GM10266 (cell line): ENCODE results near the gene CLCF1.

Experiments
- DNase-seq: peaks from one replicate; pipeline ENCODE4 v3.0.0; 2012; ENCODE audit errors: extremely low spot score
- TF ChIP-seq, protein P1 (sequence below): IDR thresholded peaks from 2 replicates; pipeline ENCODE4 v1.5.1; 2012; ENCODE audit warnings: mild to moderate bottlenecking, low read depth; ENCODE audit not compliant: control insufficient read depth, insufficient read depth; ENCODE audit errors: missing control alignments

The CLCF1 gene

DNA sequence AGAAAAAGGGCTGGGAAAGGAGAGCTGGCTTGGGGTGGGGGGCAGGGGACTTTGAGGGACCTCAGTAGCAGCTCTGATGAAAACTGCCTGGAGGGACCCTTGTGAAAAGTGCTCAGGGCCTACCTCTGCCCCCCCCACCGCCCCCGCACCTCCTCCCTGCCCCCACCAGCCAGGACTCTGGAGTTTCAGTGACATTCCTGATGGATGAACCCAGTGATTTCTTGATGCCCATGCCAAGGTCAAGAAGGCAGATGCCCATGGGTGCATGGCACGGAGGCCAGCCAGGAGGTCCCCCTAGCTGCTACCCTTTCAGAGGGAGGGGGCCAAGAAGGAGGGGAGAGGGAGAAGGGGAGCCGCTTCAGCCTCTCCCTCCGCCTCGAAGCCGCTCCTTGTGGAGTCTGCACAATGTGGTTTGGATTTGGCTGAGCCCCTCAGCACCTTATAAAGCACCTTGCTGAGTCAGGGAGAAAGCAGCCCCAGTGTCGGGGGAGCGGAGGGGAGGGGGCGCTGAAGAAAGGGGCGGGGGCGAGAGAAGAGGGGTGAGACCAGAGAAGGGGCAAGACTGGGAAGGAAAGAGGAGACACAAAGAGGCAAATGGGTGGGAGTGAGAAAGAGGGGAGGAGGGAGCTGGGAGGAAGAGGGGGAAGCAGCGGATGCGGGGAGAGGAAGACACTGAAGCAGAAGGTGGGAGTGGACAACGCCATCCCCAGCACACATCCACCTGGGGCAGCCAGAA, 2.1 kb upstream of the CLCF1 start:
- no peak for DNase-seq
- TF ChIP-seq, protein P1, sequence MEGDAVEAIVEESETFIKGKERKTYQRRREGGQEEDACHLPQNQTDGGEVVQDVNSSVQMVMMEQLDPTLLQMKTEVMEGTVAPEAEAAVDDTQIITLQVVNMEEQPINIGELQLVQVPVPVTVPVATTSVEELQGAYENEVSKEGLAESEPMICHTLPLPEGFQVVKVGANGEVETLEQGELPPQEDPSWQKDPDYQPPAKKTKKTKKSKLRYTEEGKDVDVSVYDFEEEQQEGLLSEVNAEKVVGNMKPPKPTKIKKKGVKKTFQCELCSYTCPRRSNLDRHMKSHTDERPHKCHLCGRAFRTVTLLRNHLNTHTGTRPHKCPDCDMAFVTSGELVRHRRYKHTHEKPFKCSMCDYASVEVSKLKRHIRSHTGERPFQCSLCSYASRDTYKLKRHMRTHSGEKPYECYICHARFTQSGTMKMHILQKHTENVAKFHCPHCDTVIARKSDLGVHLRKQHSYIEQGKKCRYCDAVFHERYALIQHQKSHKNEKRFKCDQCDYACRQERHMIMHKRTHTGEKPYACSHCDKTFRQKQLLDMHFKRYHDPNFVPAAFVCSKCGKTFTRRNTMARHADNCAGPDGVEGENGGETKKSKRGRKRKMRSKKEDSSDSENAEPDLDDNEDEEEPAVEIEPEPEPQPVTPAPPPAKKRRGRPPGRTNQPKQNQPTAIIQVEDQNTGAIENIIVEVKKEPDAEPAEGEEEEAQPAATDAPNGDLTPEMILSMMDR: no peak

DNA sequence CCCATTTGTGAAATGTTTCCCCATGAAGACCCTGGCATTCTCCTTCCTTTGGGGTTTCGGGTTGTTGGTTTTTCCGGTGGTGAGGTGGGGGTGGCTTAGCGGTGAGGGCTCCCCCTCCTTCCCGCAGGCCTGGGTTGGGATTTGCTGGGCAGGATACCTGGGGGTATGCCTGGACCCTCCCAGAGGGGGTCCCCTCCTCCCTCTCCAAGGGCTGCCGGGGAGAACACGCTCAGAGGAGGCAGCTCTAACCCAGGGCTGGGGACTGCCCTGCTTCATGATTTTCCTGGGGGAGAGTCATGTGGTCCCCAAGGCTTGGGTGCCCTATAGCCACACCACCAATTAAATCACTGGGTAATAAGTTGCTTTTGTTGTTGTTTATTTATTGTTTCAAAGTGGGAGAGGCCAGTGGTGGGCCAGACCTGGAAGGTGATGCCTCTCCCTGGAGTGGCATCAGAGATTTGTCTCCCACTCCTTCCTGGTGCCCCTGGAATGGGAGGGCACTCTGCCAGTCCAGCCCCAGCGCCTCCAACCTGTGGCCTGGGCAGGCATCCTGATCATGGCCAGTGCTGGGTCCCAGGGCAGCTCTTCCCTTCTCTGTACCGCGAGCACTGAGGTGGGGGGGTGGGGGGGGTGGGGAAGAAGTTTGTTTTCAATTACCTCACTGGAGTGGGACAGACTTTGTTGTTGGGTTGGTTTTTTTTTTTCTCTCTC, 1.3 kb upstream of the CLCF1 start:
- TF ChIP-seq, protein P1: no peak
- DNase-seq: no peak

DNA sequence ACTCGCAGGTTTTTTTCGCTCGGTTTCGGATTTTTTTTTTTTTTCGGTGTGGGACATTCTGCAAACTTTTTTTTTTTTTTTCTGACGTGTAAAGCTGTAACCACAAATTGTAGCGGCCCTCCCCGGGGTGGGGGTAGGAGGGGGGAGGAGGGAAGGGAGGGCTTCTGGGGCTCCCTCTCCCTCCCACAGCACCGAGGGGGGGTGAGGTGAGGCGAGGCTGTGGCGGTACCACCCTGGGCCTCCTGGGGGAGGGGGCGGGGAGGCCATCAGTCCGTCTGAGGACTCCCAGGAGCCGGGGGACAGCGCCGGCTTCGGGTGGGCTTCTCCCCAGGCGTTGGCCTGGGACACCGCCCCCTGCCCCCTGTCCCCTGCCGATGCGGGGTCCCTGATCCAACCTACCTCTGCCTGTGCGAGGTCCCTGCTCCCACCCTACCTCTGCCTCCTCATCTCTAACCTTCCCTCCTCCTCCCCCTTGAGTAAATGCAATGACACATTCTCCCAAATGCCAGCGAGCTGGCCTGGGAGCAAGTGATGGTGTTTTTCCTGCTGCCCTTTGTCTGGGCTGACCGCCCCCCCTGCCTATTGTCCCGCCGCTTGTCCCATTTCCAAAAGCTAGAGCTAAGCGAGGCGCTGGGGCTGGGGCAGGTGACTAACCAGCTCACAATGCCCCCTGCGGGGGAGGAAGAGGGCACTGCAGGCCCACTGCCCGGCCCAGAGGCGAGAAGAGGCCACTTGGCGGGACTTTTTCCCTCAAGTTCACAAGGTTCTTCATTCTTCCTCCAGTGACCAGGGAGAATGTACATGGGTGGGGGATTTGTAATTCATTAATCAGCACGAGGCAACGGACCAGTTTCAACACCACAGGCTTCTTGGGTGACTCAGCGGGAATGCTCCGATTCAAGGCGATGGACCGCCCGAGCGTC, 511 bp upstream of the CLCF1 start:
- peak; percentile 79 for DNase-seq
- TF ChIP-seq, protein P1: peak; percentile 49

DNA sequence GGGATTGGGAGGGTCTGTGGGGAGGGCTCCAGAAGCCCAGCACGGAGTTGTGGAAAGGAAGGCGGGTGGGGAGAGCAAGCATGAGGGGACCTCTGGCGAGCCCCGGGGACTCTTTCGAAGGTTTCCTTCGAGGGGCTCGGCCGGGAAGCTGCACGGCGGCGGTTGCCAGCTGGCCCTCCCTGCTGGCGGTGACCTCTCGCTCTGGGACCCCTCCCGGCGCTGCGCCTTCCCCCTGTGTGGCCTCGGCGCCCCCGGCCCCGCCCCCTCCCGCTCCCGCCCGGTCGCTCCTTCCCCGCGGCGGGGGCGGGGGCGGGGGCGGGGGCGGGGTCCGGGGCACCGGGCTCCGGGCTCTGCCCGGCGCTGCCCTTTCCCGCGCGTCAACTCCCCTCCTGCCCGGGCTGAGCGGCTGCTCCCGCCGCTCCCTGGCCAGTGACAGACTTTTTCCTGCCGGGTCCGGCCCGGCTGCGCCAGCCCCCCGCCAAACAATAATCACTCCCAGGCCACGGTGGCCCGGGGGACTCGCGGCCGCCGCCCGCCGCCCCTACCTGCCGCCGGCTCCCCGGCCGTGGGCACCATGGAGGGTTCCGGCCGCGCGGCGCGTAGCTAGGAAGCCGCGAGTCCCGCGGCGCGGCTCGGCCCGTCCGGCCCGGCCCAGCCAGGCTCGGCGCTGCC, 941 bp downstream of the CLCF1 start:
- no peak for DNase-seq

DNA sequence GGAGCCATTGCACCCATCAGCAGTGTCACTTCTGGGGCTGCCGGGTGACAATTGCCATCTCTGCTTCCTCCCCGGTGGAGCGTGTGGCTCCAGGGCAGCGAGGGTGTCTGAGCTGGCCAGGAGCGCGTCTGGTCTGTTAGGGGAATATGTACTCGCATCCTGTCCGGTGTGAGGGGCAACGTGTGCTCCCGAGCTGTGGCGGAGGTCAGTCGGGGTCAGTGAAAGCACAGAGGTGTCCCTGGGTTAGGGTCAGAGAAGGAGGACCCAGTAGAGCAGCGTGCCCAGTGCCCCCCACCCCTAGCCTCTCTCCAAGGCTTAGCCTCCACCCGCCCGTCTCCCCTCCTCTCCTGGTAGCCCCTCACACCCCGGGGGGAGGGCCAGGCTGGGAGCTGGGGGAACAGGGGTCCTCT, 1.5 kb downstream of the CLCF1 start:
- TF ChIP-seq, protein P1: no peak
- DNase-seq: no peak

More for the DNA sequence above, 941 bp downstream of the CLCF1 start:
- TF ChIP-seq, protein P1: no peak

DNA sequence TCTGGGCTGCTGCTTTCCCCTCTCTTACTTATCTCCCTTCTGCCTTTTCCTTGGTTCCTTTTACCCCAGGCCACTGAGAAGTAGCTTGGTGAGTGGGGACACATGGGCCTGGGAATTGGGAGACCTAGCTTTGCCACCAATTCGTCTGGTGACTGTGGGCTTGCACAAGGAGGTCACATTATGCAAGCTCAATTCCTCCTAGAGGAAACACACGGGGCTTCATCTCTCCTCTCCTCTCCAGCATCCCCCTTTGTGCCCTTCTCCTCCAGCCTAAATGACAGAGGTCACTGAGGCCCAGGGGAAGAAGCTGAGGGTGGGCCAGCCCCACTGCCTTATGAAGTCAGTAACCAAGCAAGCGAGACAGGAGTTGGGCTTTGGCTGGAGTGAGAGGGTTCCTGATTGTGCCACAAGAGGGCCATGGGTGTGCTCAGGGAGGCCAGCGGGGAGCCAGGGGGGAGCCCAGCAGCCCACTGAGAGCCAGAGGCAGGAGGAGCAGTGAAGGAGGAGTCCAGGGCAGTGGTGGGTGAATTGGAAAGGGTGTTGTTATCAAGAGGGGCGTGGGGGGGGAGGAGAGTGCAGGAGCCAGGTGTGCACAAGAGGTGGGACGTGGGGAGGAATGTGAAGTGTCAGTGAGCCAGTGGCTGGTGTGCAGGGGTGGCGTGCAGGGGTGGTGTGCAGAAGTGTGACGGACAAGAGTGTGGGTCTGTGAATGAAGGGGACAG, 2.0 kb downstream of the CLCF1 start:
- DNase-seq: peak; percentile 72
- TF ChIP-seq, protein P1: peak; percentile 45
